T-helper 1 cell treated with Interleukin-12 subunit alpha and Interleukin-12 subunit beta and Interleukin-4 antibody, amounts not matched to agents 30 μg/mL and 1 μg/mL, for 36 hours (primary cell): ENCODE data around the gene TMEM150A.

ENCODE experiments used
- H3K27ac Mint-ChIP-seq: one replicate; pipeline ENCODE4 v1.8.0; 2021; ENCODE audit warnings: mild to moderate bottlenecking, mixed read lengths
- H3K27me3 Mint-ChIP-seq: one replicate; pipeline ENCODE4 v1.8.0; 2021; ENCODE audit warnings: low read depth, mixed read lengths
- H3K36me3 Mint-ChIP-seq: one replicate; pipeline ENCODE4 v1.8.0; 2021; ENCODE audit warnings: low read depth, mixed read lengths
- H3K4me1 Mint-ChIP-seq: one replicate; pipeline ENCODE4 v1.8.0; 2021; ENCODE audit warnings: low read depth, mixed read lengths
- H3K4me3 Mint-ChIP-seq: one replicate; pipeline ENCODE4 v1.8.0; 2021; ENCODE audit warnings: mild to moderate bottlenecking, moderate library complexity, mixed read lengths
- H3K9me3 Mint-ChIP-seq: one replicate; pipeline ENCODE4 v1.8.0; 2021; ENCODE audit warnings: mixed read lengths

The TMEM150A gene

GRCh38 chr2:85602476-85603234, at the start of gene TMEM150A:
Gene TMEM150A, minus strand, starts transcription at chr2:85602698. Its CDS starts 750 bp downstream, at chr2:85601948.
- Mint-ChIP-seq H3K36me3 (peaks cover 7% of the 10 kb centered on the region), H3K27me3 (peaks cover 3% of the 10 kb centered on the region), H3K4me1 (peaks cover 11% of the 10 kb centered on the region), H3K27ac (no peak within 1 kb of the TSS), H3K9me3 (no peaks in the 10 kb centered on the region), H3K4me3 (peak within 1 kb of the TSS; percentile 90)

GRCh38 chr2:85652056-85652455, 49.6 kb upstream of the TMEM150A start:
- H3K36me3 Mint-ChIP-seq = peaks cover 40% of the 10 kb centered on the region
- H3K27ac Mint-ChIP-seq = peak overlapping the region; percentile 31
- no peak overlapping the region for H3K4me3 Mint-ChIP-seq
- H3K27me3 Mint-ChIP-seq = no peaks in the 10 kb centered on the region
- H3K4me1 Mint-ChIP-seq = peaks cover 10% of the 10 kb centered on the region
- no peaks in the 10 kb centered on the region for H3K9me3 Mint-ChIP-seq

- H3K27me3 Mint-ChIP-seq = no peaks in the 10 kb centered on the region
- H3K36me3 Mint-ChIP-seq = peaks cover 45% of the 10 kb centered on the region
- H3K4me3 Mint-ChIP-seq = no peak overlapping the region
- H3K9me3 Mint-ChIP-seq = no peaks in the 10 kb centered on the region
- H3K4me1 Mint-ChIP-seq = peaks cover 5% of the 10 kb centered on the region
- H3K27ac Mint-ChIP-seq = no peak overlapping the region
Observed at GRCh38 chr2:85651097-85651496, 48.6 kb upstream of the TMEM150A start.

GRCh38 chr2:85650456-85650855, 48.0 kb upstream of the TMEM150A start:
- Mint-ChIP-seq H3K9me3 (no peaks in the 10 kb centered on the region), H3K4me3 (no peak overlapping the region), H3K36me3 (peaks cover 46% of the 10 kb centered on the region), H3K4me1 (peaks cover 5% of the 10 kb centered on the region), H3K27ac (no peak overlapping the region), H3K27me3 (no peaks in the 10 kb centered on the region)

GRCh38 chr2:85649201-85650190, 47.0 kb upstream of the TMEM150A start:
- H3K27me3 Mint-ChIP-seq = no peaks in the 10 kb centered on the region
- H3K36me3 Mint-ChIP-seq = peaks cover 49% of the 10 kb centered on the region
- H3K4me1 Mint-ChIP-seq = peaks cover 5% of the 10 kb centered on the region
- no peak overlapping the region for H3K4me3 Mint-ChIP-seq
- no peaks in the 10 kb centered on the region for H3K9me3 Mint-ChIP-seq
- H3K27ac Mint-ChIP-seq = no peak overlapping the region

- H3K27ac Mint-ChIP-seq = peak overlapping the region; percentile 34
- H3K27me3 Mint-ChIP-seq = no peaks in the 10 kb centered on the region
- H3K36me3 Mint-ChIP-seq = peaks cover 55% of the 10 kb centered on the region
- H3K4me3 Mint-ChIP-seq = no peak overlapping the region
- H3K4me1 Mint-ChIP-seq = peaks cover 5% of the 10 kb centered on the region
- no peaks in the 10 kb centered on the region for H3K9me3 Mint-ChIP-seq
Observed at GRCh38 chr2:85648619-85649018, 46.1 kb upstream of the TMEM150A start.

GRCh38 chr2:85647823-85648526, 45.5 kb upstream of the TMEM150A start:
- H3K36me3 Mint-ChIP-seq = peaks cover 55% of the 10 kb centered on the region
- H3K9me3 Mint-ChIP-seq = no peaks in the 10 kb centered on the region
- peak overlapping the region; percentile 2 for H3K27ac Mint-ChIP-seq
- peaks cover 5% of the 10 kb centered on the region for H3K4me1 Mint-ChIP-seq
- no peak overlapping the region for H3K4me3 Mint-ChIP-seq
- H3K27me3 Mint-ChIP-seq = no peaks in the 10 kb centered on the region

GRCh38 chr2:85646166-85646565, 43.7 kb upstream of the TMEM150A start:
- H3K27ac Mint-ChIP-seq = no peak overlapping the region
- H3K36me3 Mint-ChIP-seq = peaks cover 62% of the 10 kb centered on the region
- no peaks in the 10 kb centered on the region for H3K9me3 Mint-ChIP-seq
- H3K27me3 Mint-ChIP-seq = no peaks in the 10 kb centered on the region
- H3K4me1 Mint-ChIP-seq = peaks cover 20% of the 10 kb centered on the region
- no peak overlapping the region for H3K4me3 Mint-ChIP-seq

GRCh38 chr2:85644909-85645308, 42.4 kb upstream of the TMEM150A start:
- Mint-ChIP-seq H3K4me3 (no peak overlapping the region), H3K27ac (no peak overlapping the region), H3K36me3 (peaks cover 65% of the 10 kb centered on the region), H3K9me3 (no peaks in the 10 kb centered on the region), H3K27me3 (no peaks in the 10 kb centered on the region), H3K4me1 (peaks cover 22% of the 10 kb centered on the region)

- Mint-ChIP-seq H3K4me3 (no peak overlapping the region), H3K27me3 (no peaks in the 10 kb centered on the region), H3K4me1 (peaks cover 22% of the 10 kb centered on the region), H3K36me3 (peaks cover 55% of the 10 kb centered on the region), H3K9me3 (no peaks in the 10 kb centered on the region), H3K27ac (peak overlapping the region; percentile 38)
Observed at GRCh38 chr2:85642725-85643124, 40.2 kb upstream of the TMEM150A start.

GRCh38 chr2:85635636-85636035, 33.1 kb upstream of the TMEM150A start:
- H3K9me3 Mint-ChIP-seq = no peaks in the 10 kb centered on the region
- no peak overlapping the region for H3K4me3 Mint-ChIP-seq
- H3K4me1 Mint-ChIP-seq = peaks cover 13% of the 10 kb centered on the region
- H3K27me3 Mint-ChIP-seq = no peaks in the 10 kb centered on the region
- peaks cover 47% of the 10 kb centered on the region for H3K36me3 Mint-ChIP-seq
- H3K27ac Mint-ChIP-seq = no peak overlapping the region

- Mint-ChIP-seq H3K9me3 (no peaks in the 10 kb centered on the region), H3K4me3 (no peak overlapping the region), H3K27me3 (no peaks in the 10 kb centered on the region), H3K36me3 (peaks cover 49% of the 10 kb centered on the region), H3K27ac (peak overlapping the region; percentile 8), H3K4me1 (peaks cover 16% of the 10 kb centered on the region)
Observed at GRCh38 chr2:85635011-85635410, 32.5 kb upstream of the TMEM150A start.

- H3K9me3 Mint-ChIP-seq = no peaks in the 10 kb centered on the region
- no peaks in the 10 kb centered on the region for H3K27me3 Mint-ChIP-seq
- H3K27ac Mint-ChIP-seq = no peak overlapping the region
- H3K36me3 Mint-ChIP-seq = peaks cover 52% of the 10 kb centered on the region
- H3K4me3 Mint-ChIP-seq = no peak overlapping the region
- H3K4me1 Mint-ChIP-seq = peaks cover 17% of the 10 kb centered on the region
Observed at GRCh38 chr2:85631316-85631715, 28.8 kb upstream of the TMEM150A start.

- Mint-ChIP-seq H3K4me3 (peak overlapping the region; percentile 48), H3K9me3 (no peaks in the 10 kb centered on the region), H3K27ac (peak overlapping the region; percentile 82), H3K27me3 (no peaks in the 10 kb centered on the region), H3K36me3 (peaks cover 48% of the 10 kb centered on the region), H3K4me1 (peaks cover 13% of the 10 kb centered on the region)
Observed at GRCh38 chr2:85628658-85629057, 26.2 kb upstream of the TMEM150A start.
